Tibial nerve (tissue), 4 donors: Measurements from ENCODE around the gene ROBO3. TPM values are rescaled to one million over a fixed set of nuclear protein-coding genes. Genes with fewer than 3 reads are reported as not detected.

Source experiments
- DNase-seq, 2 donors: peaks; one replicate each; pipeline ENCODE4 v3.0.0-alpha.2; 2019; ENCODE audit warnings: low spot score in 2 of 2
- H3K27ac ChIP-seq, 4 donors: fragments of 200-600 bp; sonication (generic) in 3 of 4; one replicate each; pipeline ENCODE4 v1.5.1; 2017 to 2019; ENCODE audit warnings: mild to moderate bottlenecking in 1 of 4
- H3K27me3 ChIP-seq, 2 donors: fragments of 200-600 bp; sonication (generic) in 1 of 2; one replicate each; pipeline versions ENCODE4 v1.5.1 to v1.6.0; 2017 to 2019
- H3K36me3 ChIP-seq, 3 donors: fragments of 200-600 bp; sonication (generic); one replicate each; pipeline ENCODE4 v1.5.1; 2018 to 2019
- H3K4me1 ChIP-seq, 4 donors: fragments of 200-600 bp; sonication (generic) in 3 of 4; one replicate each; pipeline ENCODE4 v1.5.1; 2017 to 2019
- H3K4me3 ChIP-seq, 4 donors: fragments of 200-600 bp; sonication (generic) in 3 of 4; one replicate each; pipeline ENCODE4 v1.5.1; 2017 to 2019; ENCODE audit warnings: mild to moderate bottlenecking in 1 of 4, moderate library complexity in 1 of 4
- H3K9me3 ChIP-seq, 4 donors: fragments of 200-600 bp; sonication (generic) in 3 of 4; one replicate each; pipeline ENCODE4 v1.5.1; 2017 to 2019
- CTCF ChIP-seq, 5 experiments: fragments of 200-600 bp in 3 of 5; fragments of 450-650 bp in 2 of 5; sonication (generic) in 3 of 5; IDR thresholded peaks; one replicate each; pipeline ENCODE4 v1.5.1; 2016 to 2019; ENCODE audit warnings: antibody characterized with exemption in 5 of 5, mild to moderate bottlenecking in 3 of 5, moderate library complexity in 2 of 5
- EP300 ChIP-seq, 2 donors: sonication (generic); formaldehyde crosslinking; IDR thresholded peaks; one replicate each; pipeline ENCODE4 v1.6.1; 2017; ENCODE audit warnings: antibody characterized with exemption in 2 of 2, mild to moderate bottlenecking in 1 of 2
- POLR2A ChIP-seq, 2 donors: fragments of 450-650 bp; IDR thresholded peaks; one replicate each; pipeline ENCODE4 v1.6.1; 2017; ENCODE audit warnings: antibody characterized with exemption in 2 of 2, mild to moderate bottlenecking in 2 of 2, moderate library complexity in 2 of 2
- WGBS, 2 donors: methylation state at CpG; one replicate each; pipeline ENCODE4 v1.1.5; 2018; 5-methylcytosine and 5-hydroxymethylcytosine counted together
- total RNA-seq, 4 donors: library from RNA; depleted of rRNA; stranded (reverse); fragments of >200 nt; gene quantifications; one replicate each; pipeline ENCODE4 v1.1.0, GENCODE V29; 2016

The ROBO3 gene
- total RNA-seq, 4 donors from 2014 or later = 22.2 to 34.3 (median 24.8) TPM

GRCh38 chr11:124898711-124899110, 33.5 kb downstream of the ROBO3 start:
- H3K36me3 ChIP-seq = no peaks in the 10 kb centered on the region
- peaks cover 0 to 50% (median 13%) of the 10 kb centered on the region in 4 donors for H3K4me1 ChIP-seq

DNA sequence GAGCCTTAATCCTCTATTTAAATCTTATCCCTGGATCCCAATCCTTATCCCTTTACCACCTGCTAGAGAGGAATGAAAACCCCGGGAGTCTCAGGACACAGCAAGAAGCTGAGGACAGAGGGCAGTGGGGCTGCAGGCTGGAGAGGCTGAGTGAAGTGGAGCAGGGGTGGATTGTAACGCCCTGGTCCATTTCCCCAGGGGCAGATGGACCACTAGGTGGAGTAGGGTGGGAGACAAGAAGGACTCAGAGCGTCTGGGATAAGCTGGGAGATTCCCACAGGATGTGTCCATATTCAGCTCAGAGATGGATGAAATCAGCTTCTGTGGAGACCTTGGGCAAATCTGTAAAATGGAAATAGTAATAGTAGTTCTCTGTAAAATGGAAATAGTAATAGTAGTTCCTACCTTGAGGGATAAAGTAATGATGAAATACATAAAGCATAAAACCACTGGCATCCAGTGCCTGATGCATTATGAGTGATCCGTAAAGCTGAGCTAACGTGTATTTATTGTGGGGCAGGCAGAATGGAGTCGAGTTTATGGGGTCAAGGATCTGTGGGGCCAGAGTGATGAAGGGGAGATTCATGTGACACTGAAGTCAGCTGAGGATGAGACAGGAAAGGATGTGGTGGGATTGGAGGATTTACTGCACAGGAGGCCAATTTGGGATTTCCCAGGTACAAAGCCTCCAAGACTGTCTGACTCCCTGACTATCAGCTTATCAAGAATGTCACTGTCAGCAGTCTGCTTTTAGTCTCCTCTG, 34.3 kb downstream of the ROBO3 start:
- H3K9me3 ChIP-seq = no peaks in the 10 kb centered on the region
- H3K27ac ChIP-seq = peak overlapping the region; percentile 48 to 80 (median 68)

More at GRCh38 chr11:124898711-124899110, 33.5 kb downstream of the ROBO3 start:
- Histone ChIP-seq H3K4me3 (no peak overlapping the region), H3K9me3 (no peaks in the 10 kb centered on the region), H3K27me3 (no peaks in the 10 kb centered on the region), H3K27ac (peak overlapping the region; percentile 48 to 80 (median 68))
- peak in 1 of 2 donors; percentile 7 for DNase-seq
- TF ChIP-seq POLR2A (IDR thresholded peaks at IDR 0.05) (no peak), EP300 (IDR thresholded peaks at IDR 0.05) (peak in 1 of 2 donors; percentile 42)
- WGBS, 2 donors = 19 to 26% methylated on average over 5 of the region's 5 CpGs

GRCh38 chr11:124900464-124900863, 35.2 kb downstream of the ROBO3 start:
- DNase-seq = peak in 1 of 2 donors; percentile 5
- no peaks in the 10 kb centered on the region for H3K27me3 ChIP-seq
- H3K4me1 ChIP-seq = peaks cover 0 to 47% (median 13%) of the 10 kb centered on the region in 4 donors
- peak overlapping the region in 2 of 4 donors; percentile 77 to 80 for H3K27ac ChIP-seq
- TF ChIP-seq EP300 (IDR thresholded peaks at IDR 0.05) (peak in 1 of 2 donors; percentile 19), CTCF (IDR thresholded peaks at IDR 0.05) (no peak), POLR2A (IDR thresholded peaks at IDR 0.05) (no peak)
- no peaks in the 10 kb centered on the region for H3K36me3 ChIP-seq
- no peaks in the 10 kb centered on the region for H3K9me3 ChIP-seq
- 69 to 76% methylated on average over 5 of the region's 5 CpGs for WGBS, 2 donors
- no peak overlapping the region for H3K4me3 ChIP-seq

More for the DNA sequence above, 34.3 kb downstream of the ROBO3 start:
- no peak overlapping the region for H3K4me3 ChIP-seq
- 58% methylated on average over 6 of the region's 6 CpGs for WGBS, 2 donors
- TF ChIP-seq CTCF (IDR thresholded peaks at IDR 0.05) (no peak), EP300 (IDR thresholded peaks at IDR 0.05) (no peak), POLR2A (IDR thresholded peaks at IDR 0.05) (no peak)
- peaks cover 0 to 47% (median 13%) of the 10 kb centered on the region in 4 donors for H3K4me1 ChIP-seq
- H3K27me3 ChIP-seq = no peaks in the 10 kb centered on the region
- DNase-seq = peak in 1 of 2 donors; percentile 2
- H3K36me3 ChIP-seq = no peaks in the 10 kb centered on the region

- H3K27ac ChIP-seq = no peak overlapping the region
- TF ChIP-seq POLR2A (IDR thresholded peaks at IDR 0.05) (no peak), EP300 (IDR thresholded peaks at IDR 0.05) (no peak), CTCF (IDR thresholded peaks at IDR 0.05) (no peak)
- DNase-seq = no peak
- no peaks in the 10 kb centered on the region for H3K36me3 ChIP-seq
- WGBS, 2 donors = 90 to 98% methylated on average over 1 of the region's 1 CpG
- peaks cover 0 to 32% (median 13%) of the 10 kb centered on the region in 4 donors for H3K4me1 ChIP-seq
- no peak overlapping the region for H3K4me3 ChIP-seq
- H3K9me3 ChIP-seq = no peaks in the 10 kb centered on the region
- no peaks in the 10 kb centered on the region for H3K27me3 ChIP-seq
These were observed 37.4 kb downstream of the ROBO3 start for GRCh38 chr11:124902616-124903015.

DNA sequence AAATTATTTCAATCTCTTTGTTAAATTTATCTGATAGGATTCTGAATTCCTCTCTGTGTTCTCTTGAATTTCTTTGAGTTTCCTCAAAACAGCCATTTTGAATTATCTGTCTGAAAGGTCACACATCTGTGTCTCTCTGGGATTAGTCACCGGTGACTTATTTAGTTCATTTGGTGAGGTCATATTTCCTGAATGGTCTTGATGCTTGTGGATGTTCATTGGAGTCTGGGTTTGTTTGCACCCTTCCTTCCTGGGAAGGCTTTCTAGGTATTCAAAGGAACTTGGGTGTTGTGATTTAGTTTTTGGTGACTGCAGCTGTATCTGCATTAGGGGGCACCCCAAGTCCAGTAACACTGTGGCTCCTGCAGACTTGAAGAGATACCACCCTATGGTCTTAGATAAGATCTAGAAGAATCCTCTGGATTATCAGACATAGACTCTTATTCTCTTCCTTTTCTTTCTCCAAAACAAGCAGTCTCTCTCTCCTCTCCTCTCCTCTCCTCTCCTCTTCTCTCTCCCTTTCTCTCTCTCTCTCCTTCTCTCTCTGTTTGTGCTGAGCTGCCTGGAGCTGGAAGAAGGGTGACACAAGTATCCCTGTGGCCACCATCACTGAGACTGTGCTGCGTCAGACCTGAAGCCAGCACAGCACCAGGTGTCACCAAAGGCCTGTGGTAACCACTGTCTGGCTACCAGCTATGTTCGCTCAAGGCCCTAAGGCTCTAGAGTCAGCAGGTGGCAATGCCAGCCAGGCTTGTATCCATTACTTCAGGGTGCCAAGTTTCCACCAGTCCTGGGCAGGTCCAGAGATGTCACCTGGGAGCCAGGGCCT, 50.5 kb downstream of the ROBO3 start:
- Histone ChIP-seq H3K4me3 (no peak overlapping the region), H3K27ac (no peak overlapping the region), H3K9me3 (no peaks in the 10 kb centered on the region), H3K36me3 (no peaks in the 10 kb centered on the region), H3K27me3 (no peaks in the 10 kb centered on the region), H3K4me1 (peaks cover 0 to 10% (median 0%) of the 10 kb centered on the region in 4 donors)
- TF ChIP-seq CTCF (IDR thresholded peaks at IDR 0.05) (no peak), EP300 (IDR thresholded peaks at IDR 0.05) (no peak), POLR2A (IDR thresholded peaks at IDR 0.05) (no peak)
- WGBS, 2 donors = 71 to 73% methylated on average over 3 of the region's 3 CpGs
- peak in 1 of 2 donors; percentile 0 for DNase-seq
